OCI-LY7 (cell line): ENCODE results near the gene FLCN. TPM values are rescaled to one million over a fixed set of nuclear protein-coding genes. Genes with fewer than 3 reads are reported as not detected.

Source experiments
- BruUV-seq: library from RNA; stranded (reverse); fragments of 400-500 nt; replicated peaks from 2 replicates; lab custom pipeline; 2021; lab: Mats Ljungman, UMichigan
- CTCF ChIA-PET: fragments of 300-600 bp; sonication (Branson Sonifier 250); formaldehyde crosslinking; loops from one replicate; lab custom pipeline; 2022; ENCODE audit warnings: antibody characterized with exemption; ENCODE audit not compliant: unreplicated experiment; lab: Charles Lee
- POLR2A ChIA-PET: fragments of 300-600 bp; sonication (Branson Sonifier 250); formaldehyde crosslinking; loops from one replicate; lab custom pipeline; 2022; ENCODE audit warnings: antibody characterized with exemption; lab: Charles Lee
- DNase-seq: peaks from one replicate; pipeline ENCODE4 v3.0.0-alpha.2; 2015; ENCODE audit warnings: low spot score
- H2AFZ ChIP-seq: fragments of 200-600 bp; sonication (generic), shearing (Covaris generic); 2 replicates; pipeline ENCODE4 v1.6.1; 2014; ENCODE audit warnings: mild to moderate bottlenecking, antibody characterized with exemption, low read length, moderate library complexity
- H3K27ac ChIP-seq: fragments of 200-600 bp; sonication (generic); 2 replicates; pipeline ENCODE4 v1.5.1; 2014; ENCODE audit warnings: mixed run types, low read depth, mild to moderate bottlenecking, moderate library complexity, low read length, inconsistent platforms; ENCODE audit not compliant: poor library complexity, severe bottlenecking
- H3K36me3 ChIP-seq: fragments of 200-600 bp; sonication (generic); 2 replicates; pipeline ENCODE4 v1.6.1; 2014; ENCODE audit warnings: mild to moderate bottlenecking, antibody characterized with exemption, low read length, moderate library complexity, mixed read lengths; ENCODE audit not compliant: insufficient read depth
- H3K4me1 ChIP-seq: fragments of 200-600 bp; sonication (generic); 2 replicates; pipeline ENCODE4 v1.5.1; 2014; ENCODE audit warnings: mild to moderate bottlenecking, low read length; ENCODE audit not compliant: insufficient read depth, poor library complexity, severe bottlenecking
- H3K4me2 ChIP-seq: fragments of 200-600 bp; sonication (generic); 2 replicates; pipeline ENCODE4 v1.6.1; 2014; ENCODE audit warnings: mild to moderate bottlenecking, low read length
- H3K4me3 ChIP-seq: fragments of 200-600 bp; sonication (generic); 2 replicates; pipeline ENCODE4 v1.5.1; 2014; ENCODE audit warnings: mild to moderate bottlenecking, low read depth, low read length; ENCODE audit not compliant: poor library complexity, severe bottlenecking
- H3K79me2 ChIP-seq: fragments of 200-600 bp; sonication (generic); 2 replicates; pipeline ENCODE4 v1.6.1; 2016; ENCODE audit warnings: low read depth, mild to moderate bottlenecking, low read length, moderate library complexity, mixed read lengths; ENCODE audit not compliant: insufficient read depth
- H3K9me2 ChIP-seq: fragments of 200-600 bp; sonication (generic); 2 replicates; pipeline ENCODE4 v1.6.1; 2016; ENCODE audit warnings: mild to moderate bottlenecking, low read length, mixed read lengths; ENCODE audit not compliant: insufficient read depth
- H3K9me3 ChIP-seq: fragments of 200-600 bp; sonication (generic); 2 replicates; pipeline ENCODE4 v1.6.1; 2014; ENCODE audit warnings: mild to moderate bottlenecking, mixed run types, low read length, mixed read lengths
- H4K20me1 ChIP-seq: fragments of 200-600 bp; sonication (generic); 2 replicates; pipeline ENCODE4 v1.6.1; 2014; ENCODE audit warnings: mild to moderate bottlenecking, antibody characterized with exemption, low read length, moderate library complexity, mixed read lengths; ENCODE audit not compliant: insufficient read depth
- CTCF ChIP-seq: fragments of 200-600 bp; sonication (generic); conservative IDR thresholded peaks from 2 replicates; pipeline ENCODE4 v1.5.1; 2014; ENCODE audit warnings: mild to moderate bottlenecking, antibody characterized with exemption, low read length, moderate library complexity, mixed read lengths
- EZH2phosphoT487 ChIP-seq: fragments of 200-600 bp; sonication (generic); IDR thresholded peaks from 2 replicates; pipeline ENCODE4 v1.6.1; 2018; ENCODE audit warnings: low read depth, borderline replicate concordance, mild to moderate bottlenecking, mixed run types, antibody characterized with exemption, low read length, moderate library complexity, mixed read lengths
- intact Hi-C: fragments of 100-400 bp; cut with micrococcal nuclease; formaldehyde crosslinking; loops from one replicate; pipeline ENCODE4 v1.10.0; 2022; ENCODE audit not compliant: unreplicated experiment
- total RNA-seq, 2 experiments: library from RNA; depleted of rRNA in 1 of 2; stranded (reverse); fragments of >200 nt in 1 of 2; shearing (Covaris generic) in 1 of 2; gene quantifications; 2 replicates each; pipeline ENCODE4 v1.2.3, GENCODE V29; 2014 to 2022

The FLCN gene
- total RNA-seq, 2 experiments from 2014 or later, result 20.5 to 20.9 TPM

GRCh38 chr17:17205368-17206123 is 31.4 kb downstream of the FLCN start:
- Histone ChIP-seq H3K4me1 (no peaks in the 10 kb centered on the region), H4K20me1 (no peaks in the 10 kb centered on the region), H3K4me3 (no peak overlapping the region), H3K9me3 (no peaks in the 10 kb centered on the region), H3K79me2 (no peaks in the 10 kb centered on the region), H3K36me3 (no peaks in the 10 kb centered on the region), H3K27ac (no peak overlapping the region), H3K9me2 (no peaks in the 10 kb centered on the region), H2AFZ (no peak overlapping the region), H3K4me2 (peak overlapping the region; percentile 48; the same call in 1 of the 2 replicates)
- TF ChIP-seq CTCF (no peak), EZH2phosphoT487 (no peak)
- CTCF ChIA-PET, result no interaction called here
- no peak for DNase-seq
- BruUV-seq, result no TSS peak
- POLR2A ChIA-PET, result no interaction called here
- intact Hi-C loops, result no loop called here

- no peaks in the 10 kb centered on the region for H3K4me1 ChIP-seq
- no peak for DNase-seq
- no peak overlapping the region for H3K4me3 ChIP-seq
- CTCF ChIA-PET, result no interaction called here
- H3K4me2 ChIP-seq, result peak overlapping the region; percentile 48; the same call in 1 of the 2 replicates
- H2AFZ ChIP-seq, result no peak overlapping the region
- TF ChIP-seq CTCF, result no peak
- no peak for TF ChIP-seq EZH2phosphoT487
- no peak overlapping the region for H3K27ac ChIP-seq
- H4K20me1 ChIP-seq, result no peaks in the 10 kb centered on the region
- intact Hi-C loops, result no loop called here
- H3K9me3 ChIP-seq, result no peaks in the 10 kb centered on the region
- no TSS peak for BruUV-seq
- H3K79me2 ChIP-seq, result no peaks in the 10 kb centered on the region
- no peaks in the 10 kb centered on the region for H3K9me2 ChIP-seq
- POLR2A ChIA-PET, result no interaction called here
- no peaks in the 10 kb centered on the region for H3K36me3 ChIP-seq
These were observed 32.2 kb downstream of the FLCN start for GRCh38 chr17:17204635-17205231.
